ENCODE data around the gene TNFSF13.
A peak's percentile ranks its signal among the peaks of the same experiment; 100 is the strongest.

Gene TNFSF13, protein sequence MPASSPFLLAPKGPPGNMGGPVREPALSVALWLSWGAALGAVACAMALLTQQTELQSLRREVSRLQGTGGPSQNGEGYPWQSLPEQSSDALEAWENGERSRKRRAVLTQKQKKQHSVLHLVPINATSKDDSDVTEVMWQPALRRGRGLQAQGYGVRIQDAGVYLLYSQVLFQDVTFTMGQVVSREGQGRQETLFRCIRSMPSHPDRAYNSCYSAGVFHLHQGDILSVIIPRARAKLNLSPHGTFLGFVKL

DNA sequence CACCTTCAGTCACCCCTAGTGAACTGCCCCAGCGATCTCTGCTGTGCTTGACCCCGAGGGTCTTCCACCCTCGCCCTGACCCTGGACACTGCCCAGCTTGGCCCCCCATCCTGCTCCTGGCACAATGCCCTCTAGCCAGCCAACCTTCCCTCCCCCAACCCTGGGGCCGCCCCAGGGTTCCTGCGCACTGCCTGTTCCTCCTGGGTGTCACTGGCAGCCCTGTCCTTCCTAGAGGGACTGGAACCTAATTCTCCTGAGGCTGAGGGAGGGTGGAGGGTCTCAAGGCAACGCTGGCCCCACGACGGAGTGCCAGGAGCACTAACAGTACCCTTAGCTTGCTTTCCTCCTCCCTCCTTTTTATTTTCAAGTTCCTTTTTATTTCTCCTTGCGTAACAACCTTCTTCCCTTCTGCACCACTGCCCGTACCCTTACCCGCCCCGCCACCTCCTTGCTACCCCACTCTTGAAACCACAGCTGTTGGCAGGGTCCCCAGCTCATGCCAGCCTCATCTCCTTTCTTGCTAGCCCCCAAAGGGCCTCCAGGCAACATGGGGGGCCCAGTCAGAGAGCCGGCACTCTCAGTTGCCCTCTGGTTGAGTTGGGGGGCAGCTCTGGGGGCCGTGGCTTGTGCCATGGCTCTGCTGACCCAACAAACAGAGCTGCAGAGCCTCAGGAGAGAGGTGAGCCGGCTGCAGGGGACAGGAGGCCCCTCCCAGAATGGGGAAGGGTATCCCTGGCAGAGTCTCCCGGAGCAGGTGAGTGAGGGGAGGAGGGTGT, at the start of gene TNFSF13:
Gene TNFSF13, plus strand, starts transcription at position 207 of the 776 bp plus-strand sequence. Its CDS starts 290 bp downstream, at position 497.
- Histone ChIP-seq H4K20me1 (ENCODE audit: control insufficient read depth, insufficient read depth, low read depth, low read length) (no peaks in the 10 kb centered on the region), H3K79me2 (ENCODE audit: control insufficient read depth, low read length) (peaks cover 26% of the 10 kb centered on the region), H3K27ac (ENCODE audit: low read depth, low read length) (no peak within 1 kb of the TSS), H3F3A (ENCODE audit: control insufficient read depth, insufficient read depth) (0 out of 2 replicates have a peak, but pooled peaks cover 3% of the 10 kb centered on the region), H3K27me3 (ENCODE audit: control insufficient read depth, low read length) (peaks cover 9% of the 10 kb centered on the region), H3K4me2 (ENCODE audit: low read length) (peak within 1 kb of the TSS; percentile 33; the same call in 1 of the 2 replicates), H3K4me1 (ENCODE audit: control insufficient read depth, low read length) (peaks cover 42% of the 10 kb centered on the region), H3K9me3 (ENCODE audit: control insufficient read depth, insufficient read depth, low read length) (no peaks in the 10 kb centered on the region), H3K9me2 (replicated peaks; ENCODE audit: control insufficient read depth, low read length) (no peaks in the 10 kb centered on the region), H3K4me3 (ENCODE audit: low read length) (peak within 1 kb of the TSS; percentile 14; the same call in 1 of the 2 replicates), H3K36me3 (ENCODE audit: control insufficient read depth, low read length) (peaks cover 16% of the 10 kb centered on the region)
- TF ChIP-seq EZH2phosphoT487 (IDR thresholded peaks at IDR 0.05; ENCODE audit: borderline replicate concordance, low read length), result no peak
- TF ChIP-seq, protein P1, sequence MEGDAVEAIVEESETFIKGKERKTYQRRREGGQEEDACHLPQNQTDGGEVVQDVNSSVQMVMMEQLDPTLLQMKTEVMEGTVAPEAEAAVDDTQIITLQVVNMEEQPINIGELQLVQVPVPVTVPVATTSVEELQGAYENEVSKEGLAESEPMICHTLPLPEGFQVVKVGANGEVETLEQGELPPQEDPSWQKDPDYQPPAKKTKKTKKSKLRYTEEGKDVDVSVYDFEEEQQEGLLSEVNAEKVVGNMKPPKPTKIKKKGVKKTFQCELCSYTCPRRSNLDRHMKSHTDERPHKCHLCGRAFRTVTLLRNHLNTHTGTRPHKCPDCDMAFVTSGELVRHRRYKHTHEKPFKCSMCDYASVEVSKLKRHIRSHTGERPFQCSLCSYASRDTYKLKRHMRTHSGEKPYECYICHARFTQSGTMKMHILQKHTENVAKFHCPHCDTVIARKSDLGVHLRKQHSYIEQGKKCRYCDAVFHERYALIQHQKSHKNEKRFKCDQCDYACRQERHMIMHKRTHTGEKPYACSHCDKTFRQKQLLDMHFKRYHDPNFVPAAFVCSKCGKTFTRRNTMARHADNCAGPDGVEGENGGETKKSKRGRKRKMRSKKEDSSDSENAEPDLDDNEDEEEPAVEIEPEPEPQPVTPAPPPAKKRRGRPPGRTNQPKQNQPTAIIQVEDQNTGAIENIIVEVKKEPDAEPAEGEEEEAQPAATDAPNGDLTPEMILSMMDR (IDR thresholded peaks at IDR 0.05; ENCODE audit: low read depth, low read length, poor library complexity, severe bottlenecking), result no peak

DNA sequence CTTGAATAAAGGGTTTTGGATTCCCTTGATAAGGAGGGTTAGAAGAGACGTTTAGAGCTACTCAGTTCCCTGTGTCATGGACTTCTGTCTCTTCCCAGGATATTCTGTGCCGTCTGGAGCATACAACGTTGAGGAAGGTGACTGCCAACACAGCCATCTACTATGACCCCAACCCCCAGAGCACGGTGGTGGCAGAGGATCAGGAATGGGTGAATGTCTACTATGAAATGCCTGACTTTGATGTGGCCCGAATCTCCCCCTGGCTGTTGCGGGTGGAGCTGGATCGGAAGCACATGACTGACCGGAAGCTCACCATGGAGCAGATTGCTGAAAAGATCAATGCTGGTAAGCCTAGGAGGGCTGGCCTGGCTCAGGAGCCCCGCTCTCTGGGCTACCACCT, 49.7 kb upstream of the TNFSF13 start:
- no peaks in the 10 kb centered on the region for H3K9me3 ChIP-seq (ENCODE audit: control insufficient read depth, insufficient read depth, low read length)
- peaks cover 90% of the 10 kb centered on the region for H3K36me3 ChIP-seq (ENCODE audit: control insufficient read depth, low read length)
- TF ChIP-seq, protein P1 (IDR thresholded peaks at IDR 0.05; ENCODE audit: low read depth, low read length, poor library complexity, severe bottlenecking), result no peak
- TF ChIP-seq EZH2phosphoT487 (IDR thresholded peaks at IDR 0.05; ENCODE audit: borderline replicate concordance, low read length), result no peak
- H3F3A ChIP-seq (ENCODE audit: control insufficient read depth, insufficient read depth), result no peaks in the 10 kb centered on the region
- no peak overlapping the region for H3K27ac ChIP-seq (ENCODE audit: low read depth, low read length)
- H3K27me3 ChIP-seq (ENCODE audit: control insufficient read depth, low read length), result no peaks in the 10 kb centered on the region
- no peak overlapping the region for H3K4me2 ChIP-seq (ENCODE audit: low read length)
- no peaks in the 10 kb centered on the region for H3K9me2 ChIP-seq (replicated peaks; ENCODE audit: control insufficient read depth, low read length)
- no peak overlapping the region for H3K4me3 ChIP-seq (ENCODE audit: low read length)
- H4K20me1 ChIP-seq (ENCODE audit: control insufficient read depth, insufficient read depth, low read depth, low read length), result no peaks in the 10 kb centered on the region
- H3K4me1 ChIP-seq (ENCODE audit: control insufficient read depth, low read length), result no peaks in the 10 kb centered on the region
- no peaks in the 10 kb centered on the region for H3K79me2 ChIP-seq (ENCODE audit: control insufficient read depth, low read length)

DNA sequence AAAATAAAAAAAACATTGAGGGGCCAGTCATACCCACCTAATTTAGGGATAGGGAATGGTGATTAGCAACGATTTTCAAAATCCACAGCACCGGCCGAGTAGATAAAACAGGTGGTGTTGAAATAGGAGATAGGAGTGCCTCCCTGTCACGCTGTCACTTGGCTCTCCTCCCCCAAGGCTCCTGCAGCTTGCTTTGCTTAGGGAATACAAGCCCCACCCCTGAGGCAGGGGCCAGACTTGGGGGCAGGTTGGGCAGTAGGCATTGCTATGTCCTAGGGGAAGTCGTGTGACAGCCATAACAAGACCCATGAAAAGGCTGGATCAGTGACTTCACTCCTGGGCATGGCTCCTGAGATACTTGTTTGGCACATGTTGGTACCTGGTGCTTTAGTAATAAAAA, 48.6 kb upstream of the TNFSF13 start:
- H3K27ac ChIP-seq (ENCODE audit: low read depth, low read length), result no peak overlapping the region
- H3K4me2 ChIP-seq (ENCODE audit: low read length), result no peak overlapping the region
- H3K9me3 ChIP-seq (ENCODE audit: control insufficient read depth, insufficient read depth, low read length), result no peaks in the 10 kb centered on the region
- no peaks in the 10 kb centered on the region for H3K9me2 ChIP-seq (replicated peaks; ENCODE audit: control insufficient read depth, low read length)
- H4K20me1 ChIP-seq (ENCODE audit: control insufficient read depth, insufficient read depth, low read depth, low read length), result no peaks in the 10 kb centered on the region
- H3K4me1 ChIP-seq (ENCODE audit: control insufficient read depth, low read length), result no peaks in the 10 kb centered on the region
- TF ChIP-seq, protein P1 (IDR thresholded peaks at IDR 0.05; ENCODE audit: low read depth, low read length, poor library complexity, severe bottlenecking), result no peak
- TF ChIP-seq EZH2phosphoT487 (IDR thresholded peaks at IDR 0.05; ENCODE audit: borderline replicate concordance, low read length), result no peak
- no peaks in the 10 kb centered on the region for H3K79me2 ChIP-seq (ENCODE audit: control insufficient read depth, low read length)
- no peak overlapping the region for H3K4me3 ChIP-seq (ENCODE audit: low read length)
- no peaks in the 10 kb centered on the region for H3F3A ChIP-seq (ENCODE audit: control insufficient read depth, insufficient read depth)
- no peaks in the 10 kb centered on the region for H3K27me3 ChIP-seq (ENCODE audit: control insufficient read depth, low read length)
- H3K36me3 ChIP-seq (ENCODE audit: control insufficient read depth, low read length), result peaks cover 90% of the 10 kb centered on the region
